RWPE2 (cell line): ENCODE measurements around the gene RGPD6.
"Not testable (repeated sequence)": the region's sequence is repeated elsewhere in the genome, so short reads cannot be mapped to it uniquely, and the experiment has no call there.

Experiments used
- ATAC-seq: fragments of 200-7000 bp; cut with Tn5 transposase; 3 replicates; pipeline ENCODE4 v1.9.1; 2021; ENCODE audit warnings: low read depth
- DNase-seq: peaks from one replicate; pipeline ENCODE4 v3.0.0-alpha.2; 2020; ENCODE audit warnings: low spot score
- H3K27ac ChIP-seq: fragments of 450-650 bp; 2 replicates; pipeline ENCODE4 v1.5.1; 2017; ENCODE audit warnings: mild to moderate bottlenecking; ENCODE audit not compliant: poor library complexity, severe bottlenecking
- H3K27me3 ChIP-seq: fragments of 250-450 bp; sonication (Bioruptor Pico); 2 replicates; pipeline ENCODE4 v1.5.1; 2021; ENCODE audit warnings: mild to moderate bottlenecking, moderate library complexity; ENCODE audit not compliant: insufficient read depth, poor library complexity, severe bottlenecking
- H3K36me3 ChIP-seq: fragments of 250-450 bp; sonication (Bioruptor Pico); 2 replicates; pipeline ENCODE4 v1.5.1; 2020; ENCODE audit warnings: low read depth, mild to moderate bottlenecking, moderate library complexity
- H3K4me1 ChIP-seq: fragments of 250-450 bp; sonication (Bioruptor Pico); 2 replicates; pipeline ENCODE4 v1.5.1; 2021; ENCODE audit warnings: mild to moderate bottlenecking, moderate library complexity; ENCODE audit not compliant: insufficient read depth, poor library complexity, severe bottlenecking
- H3K4me3 ChIP-seq: fragments of 250-450 bp; sonication (Bioruptor Pico); 2 replicates; pipeline ENCODE4 v1.5.1; 2021; ENCODE audit warnings: mild to moderate bottlenecking, moderate library complexity; ENCODE audit not compliant: severe bottlenecking
- H3K9me3 ChIP-seq: fragments of 250-450 bp; sonication (Bioruptor Pico); 2 replicates; pipeline ENCODE4 v1.5.1; 2021; ENCODE audit warnings: mild to moderate bottlenecking, moderate library complexity; ENCODE audit not compliant: severe bottlenecking

RGPD6 gene

DNA sequence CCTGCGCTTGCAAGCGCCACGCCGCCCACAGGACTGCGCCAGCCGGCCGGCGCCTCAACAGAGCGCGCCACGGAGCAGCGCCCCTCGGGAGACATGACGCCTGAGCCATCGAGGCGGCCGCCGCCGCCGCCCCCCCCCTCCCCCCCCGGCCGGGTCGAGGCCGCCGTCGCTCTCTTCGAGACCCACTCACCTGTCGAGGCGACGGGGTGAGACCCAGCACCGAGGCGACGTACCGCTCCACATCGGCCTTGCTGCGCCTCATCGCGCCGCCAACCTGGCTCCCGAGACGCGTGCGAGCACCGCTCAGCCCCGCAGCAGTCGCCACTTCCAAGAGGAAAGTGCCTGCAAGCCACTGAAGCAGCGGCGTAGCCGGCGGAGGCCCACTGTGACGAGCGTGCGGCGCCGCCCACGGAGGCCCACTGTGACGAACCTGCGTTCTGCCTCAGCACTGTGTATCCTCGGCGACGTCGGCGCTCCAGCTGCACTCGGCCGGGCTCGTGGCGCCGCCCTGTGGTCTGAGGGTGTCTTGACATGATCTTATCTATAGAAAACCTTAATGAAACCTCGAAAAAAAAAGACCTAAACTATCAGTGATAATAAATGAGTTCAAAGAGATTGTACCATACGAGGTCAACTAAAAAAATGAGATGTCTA lies at the start of gene RGPD6:
TSS of gene RGPD6 (minus strand) at position 460 of the 654 bp plus-strand sequence. CDS start at position 262, 198 bp downstream.
- H3K4me1 ChIP-seq, DNase-seq, H3K36me3 ChIP-seq, H3K9me3 ChIP-seq, H3K4me3 ChIP-seq, H3K27me3 ChIP-seq, H3K27ac ChIP-seq: not testable (repeated sequence)
- peak; percentile 95 for ATAC-seq

DNA sequence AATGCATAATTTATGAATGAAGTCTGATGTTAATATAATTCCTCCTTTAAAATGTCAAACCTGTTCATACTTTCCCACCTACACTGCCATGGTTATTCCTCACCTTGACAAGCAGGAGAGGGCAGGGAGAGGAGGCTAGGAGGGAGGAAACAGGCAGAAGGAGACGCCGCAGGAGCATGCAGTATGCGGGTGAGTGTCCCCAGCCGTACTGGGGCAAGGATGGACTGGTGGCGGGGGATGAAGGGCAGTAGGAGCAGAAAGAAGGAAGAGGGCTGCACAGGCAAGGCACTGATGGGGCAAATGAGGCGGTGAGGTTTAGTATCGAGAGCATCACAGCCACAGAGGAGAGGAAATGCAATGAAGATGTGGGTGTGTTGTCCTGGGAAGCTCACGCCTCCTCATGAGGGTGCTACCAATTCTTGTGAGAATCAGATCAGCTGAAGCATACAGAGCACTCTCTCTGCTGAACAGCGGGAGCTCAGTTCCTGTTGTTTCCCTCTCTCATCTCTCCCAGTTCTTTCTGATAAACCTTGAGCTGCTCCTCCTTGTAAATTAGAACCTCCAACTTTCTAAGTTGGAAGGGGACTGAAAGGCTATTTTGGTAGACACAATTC lies 42.4 kb upstream of the RGPD6 start:
- not testable (repeated sequence) for H3K36me3 ChIP-seq, H3K4me1 ChIP-seq, H3K4me3 ChIP-seq, H3K27me3 ChIP-seq, H3K27ac ChIP-seq, DNase-seq, H3K9me3 ChIP-seq, ATAC-seq

DNA sequence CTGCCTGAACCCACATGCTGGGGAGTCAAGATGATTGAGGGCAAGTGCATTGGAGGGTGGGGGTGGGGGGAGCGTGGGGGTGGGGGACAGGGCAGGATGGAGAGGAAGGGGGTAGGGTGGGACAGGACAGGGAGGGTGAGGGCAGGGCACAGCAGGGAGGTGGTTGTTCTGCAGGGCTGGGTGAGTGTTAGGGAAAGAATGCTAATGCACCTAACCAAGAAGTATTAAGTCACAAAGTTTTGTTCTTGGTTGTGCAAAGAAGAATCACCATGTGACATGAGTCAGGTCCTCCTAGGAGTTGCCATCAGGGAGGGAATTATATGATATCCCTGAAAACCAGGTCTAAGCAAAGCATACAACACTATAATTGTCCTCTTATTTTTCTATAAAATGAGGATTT lies 36.9 kb upstream of the RGPD6 start:
- not testable (repeated sequence) for H3K27ac ChIP-seq, ATAC-seq, H3K27me3 ChIP-seq, H3K4me3 ChIP-seq, DNase-seq, H3K4me1 ChIP-seq, H3K9me3 ChIP-seq, H3K36me3 ChIP-seq

DNA sequence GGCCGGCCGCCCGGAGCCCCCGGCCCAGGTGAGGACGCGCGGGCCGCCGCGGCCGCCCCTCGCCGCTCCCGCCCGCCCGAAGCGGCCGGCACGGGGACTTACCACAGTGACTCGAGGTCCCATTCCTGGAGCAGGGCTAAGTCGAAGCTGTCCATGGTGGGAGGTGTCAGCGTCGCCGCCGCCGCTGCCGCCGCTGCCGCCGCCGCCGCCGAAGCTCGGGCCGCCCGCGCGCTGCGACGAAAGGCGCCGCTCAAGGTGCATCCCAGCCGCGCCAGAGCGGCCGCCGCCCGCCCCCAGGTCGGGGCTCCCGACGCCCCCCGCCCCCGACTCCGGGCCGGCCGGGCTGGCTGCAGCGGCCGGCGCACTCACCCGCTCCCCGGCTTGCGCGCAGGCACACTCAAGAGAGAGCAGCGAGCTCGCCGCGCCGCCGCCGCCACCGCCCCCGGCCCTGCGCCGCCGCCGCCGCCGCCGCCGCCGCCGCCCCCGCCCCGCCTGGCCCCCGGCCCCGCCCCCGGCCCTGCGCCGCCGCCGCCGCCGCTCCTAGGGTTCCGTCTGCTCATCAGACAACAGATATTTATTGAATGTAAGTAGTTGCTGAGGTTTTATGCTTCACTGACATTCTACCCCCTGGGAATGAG lies 33.7 kb upstream of the RGPD6 start:
- not testable (repeated sequence) for H3K9me3 ChIP-seq, H3K4me1 ChIP-seq, H3K4me3 ChIP-seq, DNase-seq, H3K27me3 ChIP-seq, H3K27ac ChIP-seq, H3K36me3 ChIP-seq
- ATAC-seq, result peak; percentile 49

DNA sequence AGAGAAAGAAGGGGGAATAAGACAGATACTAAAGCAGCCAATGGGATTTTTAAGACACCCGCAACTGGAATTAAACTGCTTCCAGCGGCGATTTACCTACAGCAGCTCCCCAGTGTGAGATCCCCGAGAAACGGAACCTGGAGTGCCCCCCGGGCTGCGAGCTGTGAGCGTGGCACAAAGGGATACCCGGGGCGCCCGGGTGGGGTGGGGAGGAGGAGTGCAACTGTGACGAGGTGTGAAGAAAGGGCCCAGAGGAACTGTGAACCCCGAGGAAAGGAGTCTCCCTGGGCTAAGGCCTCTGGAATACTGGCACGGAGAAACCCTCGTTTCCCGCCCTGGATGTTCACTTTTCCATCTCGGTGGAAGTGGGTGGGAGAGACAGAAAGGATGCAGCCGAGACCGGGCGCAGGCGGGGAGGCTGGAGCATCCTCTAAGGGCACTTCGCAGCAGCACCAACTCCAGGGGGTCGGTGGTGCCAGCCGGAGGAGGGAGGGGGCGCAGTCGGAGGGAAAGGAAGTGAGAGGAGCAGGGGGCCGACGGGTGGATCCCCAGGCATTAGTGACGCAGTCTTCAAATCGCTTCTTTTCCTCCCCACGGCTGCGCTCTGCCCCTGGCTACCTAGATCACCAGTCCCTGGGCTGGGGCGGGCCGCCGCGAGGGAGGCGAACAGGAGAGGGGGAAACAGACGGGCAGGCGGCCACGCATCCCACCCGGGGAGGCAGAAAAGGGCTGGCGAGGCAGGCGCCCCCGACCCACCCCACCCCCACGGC lies 33.0 kb upstream of the RGPD6 start:
- peak; percentile 50 for ATAC-seq
- DNase-seq, H3K4me3 ChIP-seq, H3K9me3 ChIP-seq, H3K4me1 ChIP-seq, H3K27me3 ChIP-seq, H3K27ac ChIP-seq, H3K36me3 ChIP-seq: not testable (repeated sequence)

DNA sequence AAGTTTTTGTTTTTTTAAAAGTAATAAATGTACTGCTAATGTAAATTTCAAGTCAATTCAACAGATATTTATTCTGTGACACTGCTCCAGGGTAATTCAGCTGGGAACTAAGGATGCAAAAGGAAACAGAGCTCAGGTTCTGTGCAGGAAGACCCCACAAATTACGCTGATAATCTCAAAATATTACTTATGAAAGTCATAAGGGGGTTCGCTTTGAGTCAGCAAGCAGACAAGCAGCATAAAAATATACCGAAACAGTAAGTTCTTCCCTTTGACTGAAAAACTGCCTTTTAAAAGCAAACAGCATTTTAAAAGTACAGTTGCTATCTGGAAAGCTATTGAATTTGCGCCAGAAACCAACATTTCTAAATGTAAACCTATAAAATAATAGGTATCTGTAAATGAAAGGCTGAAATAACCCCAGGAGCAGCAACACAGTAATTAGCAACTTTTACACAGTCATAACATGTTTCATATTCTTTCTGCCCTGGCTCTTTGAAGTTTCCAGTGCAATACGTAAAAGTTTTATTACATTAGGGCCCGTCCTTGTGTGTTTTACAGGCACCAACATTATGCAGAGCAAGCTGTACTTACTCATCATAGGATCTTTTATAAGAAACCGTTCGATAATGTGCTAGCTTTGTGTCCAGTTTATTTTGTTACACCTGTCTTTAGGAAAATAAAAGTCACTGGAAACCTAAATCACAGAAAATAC lies 31.9 kb upstream of the RGPD6 start:
- H3K4me3 ChIP-seq, H3K4me1 ChIP-seq, H3K9me3 ChIP-seq, H3K27me3 ChIP-seq, H3K36me3 ChIP-seq, DNase-seq, ATAC-seq, H3K27ac ChIP-seq: not testable (repeated sequence)

DNA sequence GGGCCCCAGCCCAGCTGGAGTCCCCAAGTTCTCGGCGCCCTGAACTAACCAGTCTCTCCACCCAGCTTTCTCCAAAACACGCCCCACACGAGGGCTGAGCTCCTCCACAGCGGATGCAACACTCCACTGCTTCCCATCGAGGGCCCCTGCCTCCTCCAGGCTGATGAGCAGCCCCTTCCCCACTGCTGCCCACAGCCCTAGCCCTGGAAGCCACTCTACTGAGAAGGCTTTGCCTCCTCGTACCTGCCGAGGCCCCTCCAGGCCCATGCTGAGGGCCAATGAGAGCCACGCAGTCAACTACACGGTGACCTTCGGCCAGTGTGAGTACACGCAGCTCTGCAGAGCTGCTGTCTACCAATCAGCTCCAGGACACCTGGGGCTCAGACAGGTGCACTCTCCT lies 28.0 kb upstream of the RGPD6 start:
- not testable (repeated sequence) for DNase-seq, ATAC-seq, H3K4me3 ChIP-seq, H3K4me1 ChIP-seq, H3K9me3 ChIP-seq, H3K27ac ChIP-seq, H3K36me3 ChIP-seq, H3K27me3 ChIP-seq

DNA sequence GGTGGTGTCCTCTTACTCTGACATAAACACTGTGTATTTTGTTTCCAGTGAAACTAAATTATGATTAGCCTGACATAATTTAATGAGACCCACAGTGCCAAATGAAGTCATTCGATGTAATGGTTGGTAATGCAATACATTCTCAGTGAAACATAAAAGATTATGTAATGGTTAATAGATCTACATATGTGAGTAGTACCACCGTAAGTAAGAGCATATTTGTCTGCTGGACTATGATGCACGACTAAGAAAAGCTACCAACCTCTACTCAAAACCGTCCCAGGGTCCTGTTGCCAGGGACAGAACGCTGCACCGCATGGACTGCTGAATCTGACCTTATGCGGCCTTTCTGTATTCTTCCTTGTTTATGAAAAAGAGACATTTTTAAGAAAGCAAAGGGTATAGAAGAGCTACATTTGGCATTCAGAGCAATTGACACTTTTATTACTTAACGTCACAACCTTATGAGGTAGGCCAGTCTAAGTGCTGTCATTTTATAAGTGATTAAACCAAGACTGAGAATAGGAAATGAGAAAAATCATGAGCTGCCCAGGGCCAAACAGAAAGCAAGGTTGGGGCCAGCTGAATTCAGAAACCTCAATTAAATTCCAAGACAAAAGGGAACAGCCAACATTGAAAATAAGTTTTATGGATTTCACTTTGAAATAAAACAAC lies 27.0 kb upstream of the RGPD6 start:
- ATAC-seq, H3K9me3 ChIP-seq, H3K4me1 ChIP-seq, DNase-seq, H3K27ac ChIP-seq, H3K36me3 ChIP-seq, H3K4me3 ChIP-seq, H3K27me3 ChIP-seq: not testable (repeated sequence)

DNA sequence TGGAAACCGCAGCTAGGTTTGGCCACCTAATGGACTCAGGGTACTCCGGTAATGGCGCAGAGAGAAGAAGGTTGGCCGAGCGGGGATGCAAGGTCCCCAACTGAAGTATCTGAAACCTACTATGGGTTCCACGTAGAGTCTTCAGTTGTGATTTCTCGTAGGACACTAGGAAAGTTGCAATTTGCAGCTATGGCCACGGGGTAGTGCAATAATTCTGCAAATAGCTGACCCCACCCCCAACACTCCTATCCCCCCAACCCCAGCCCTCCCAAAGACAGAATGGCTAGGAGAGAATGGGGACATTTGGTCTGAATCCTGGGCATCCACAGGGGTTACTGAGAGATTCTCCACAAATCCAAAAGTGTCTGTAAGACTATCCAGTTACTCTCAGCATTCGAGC lies 25.1 kb upstream of the RGPD6 start:
- not testable (repeated sequence) for H3K27me3 ChIP-seq, H3K27ac ChIP-seq, H3K9me3 ChIP-seq, H3K36me3 ChIP-seq, ATAC-seq, H3K4me3 ChIP-seq, DNase-seq, H3K4me1 ChIP-seq

DNA sequence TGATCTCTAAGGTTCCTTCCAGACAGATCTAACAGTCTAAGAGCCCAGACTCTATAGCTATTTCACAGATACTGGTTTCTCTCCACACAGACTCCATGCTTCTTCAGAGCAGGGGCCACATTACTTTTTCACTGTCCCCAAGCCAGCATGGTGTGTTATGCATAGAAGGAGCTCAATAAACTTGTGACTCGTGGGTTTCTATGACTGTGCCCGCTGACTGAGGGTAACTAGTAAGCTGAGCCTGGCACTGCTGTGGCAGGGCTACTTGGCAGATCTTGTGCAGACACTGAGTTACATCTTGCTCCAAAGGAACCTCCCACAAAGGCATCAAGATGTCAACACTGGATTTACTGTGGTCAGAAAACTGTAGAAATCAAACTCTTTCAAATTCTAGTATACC lies 15.0 kb upstream of the RGPD6 start:
- not testable (repeated sequence) for H3K27me3 ChIP-seq, H3K4me1 ChIP-seq, H3K4me3 ChIP-seq, H3K36me3 ChIP-seq, DNase-seq, ATAC-seq, H3K27ac ChIP-seq, H3K9me3 ChIP-seq
